ENCODE results near the gene CD163L1. TPM values are rescaled to one million over a fixed set of nuclear protein-coding genes. Genes with fewer than 3 reads are reported as not detected.
A peak's percentile ranks its signal among the peaks of the same experiment; 100 is the strongest.

Gene CD163L1
- total and polyA plus RNA-seq, 5 donors from 2014 or later = not detected

DNA sequence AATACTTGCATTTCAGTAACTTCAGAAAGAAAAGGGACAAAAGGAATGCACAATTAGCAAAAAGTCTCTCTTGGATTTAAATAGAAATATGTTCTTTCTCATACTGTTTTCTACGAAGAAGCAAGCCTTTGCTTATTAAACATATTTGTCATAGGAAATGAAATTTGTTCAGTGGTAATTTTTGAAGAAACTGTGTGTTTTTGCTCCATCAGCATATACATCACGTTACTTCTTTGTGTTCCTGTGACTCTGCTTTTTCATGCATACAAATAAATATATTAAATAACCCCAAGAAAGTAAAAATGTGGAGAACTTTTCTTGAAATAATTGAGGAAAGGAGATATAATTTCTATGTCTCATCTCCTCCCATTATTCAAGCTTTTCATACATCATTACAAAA is 39.7 kb downstream of the CD163L1 start:
- Mint-ChIP-seq H3K27me3 (peaks cover 10% of the 10 kb centered on the region), H3K4me3 (no peak overlapping the region), H3K36me3 (no peaks in the 10 kb centered on the region), H3K27ac (no peak overlapping the region), H3K4me1 (no peaks in the 10 kb centered on the region), H3K9me3 (no peaks in the 10 kb centered on the region)
- ATAC-seq (ENCODE audit: low read depth in 2 of 2) (no peak), DNase-seq (no peak)
- Histone ChIP-seq H3K36me3 (ENCODE audit: control insufficient read depth, insufficient read depth, low read length) (no peaks in the 10 kb centered on the region), H3K9me3 (ENCODE audit: control insufficient read depth in 2 of 2, low read length in 2 of 2) (no peaks in the 10 kb centered on the region), H3K4me3 (ENCODE audit: low read depth, low read length) (no peak overlapping the region), H3K27ac (ENCODE audit: insufficient read depth, low read length, poor library complexity, severe bottlenecking) (no peak overlapping the region), H3K27me3 (ENCODE audit: control insufficient read depth, insufficient read depth, low read length) (peaks cover 3% of the 10 kb centered on the region), H3K4me1 (ENCODE audit: control insufficient read depth, insufficient read depth, low read length, poor library complexity, severe bottlenecking) (no peaks in the 10 kb centered on the region)

DNA sequence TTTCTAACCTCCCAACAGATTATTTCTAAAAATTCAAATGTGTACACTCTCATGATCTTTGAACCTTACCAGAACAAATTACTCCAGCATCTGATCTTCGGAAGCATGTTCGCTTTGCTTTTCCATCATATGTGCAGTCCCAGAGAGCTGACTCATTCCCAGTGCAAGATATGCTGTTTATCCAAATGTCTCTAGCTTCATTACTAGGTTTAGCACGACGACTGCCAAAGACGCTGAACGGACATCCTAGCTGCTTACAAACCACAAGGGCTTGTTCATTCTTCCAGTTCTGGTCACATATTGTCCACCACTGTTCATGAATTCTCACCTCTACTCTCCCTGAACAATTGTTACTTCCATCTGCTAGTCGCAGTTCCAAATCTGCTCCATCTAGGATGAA is 40.5 kb downstream of the CD163L1 start:
- Mint-ChIP-seq H3K4me3 (no peak overlapping the region), H3K36me3 (no peaks in the 10 kb centered on the region), H3K27me3 (peaks cover 10% of the 10 kb centered on the region), H3K4me1 (no peaks in the 10 kb centered on the region), H3K27ac (no peak overlapping the region), H3K9me3 (peaks cover 0 to 2% (median 0%) of the 10 kb centered on the region in 7 donors)
- Histone ChIP-seq H3K4me3 (ENCODE audit: low read depth, low read length) (no peak overlapping the region), H3K9me3 (ENCODE audit: control insufficient read depth in 2 of 2, low read length in 2 of 2) (no peaks in the 10 kb centered on the region), H3K27ac (ENCODE audit: insufficient read depth, low read length, poor library complexity, severe bottlenecking) (no peak overlapping the region), H3K27me3 (ENCODE audit: control insufficient read depth, insufficient read depth, low read length) (peaks cover 3% of the 10 kb centered on the region), H3K4me1 (ENCODE audit: control insufficient read depth, insufficient read depth, low read length, poor library complexity, severe bottlenecking) (no peaks in the 10 kb centered on the region), H3K36me3 (ENCODE audit: control insufficient read depth, insufficient read depth, low read length) (no peaks in the 10 kb centered on the region)
- ATAC-seq (ENCODE audit: low read depth in 2 of 2) = no peak
- no peak for DNase-seq

DNA sequence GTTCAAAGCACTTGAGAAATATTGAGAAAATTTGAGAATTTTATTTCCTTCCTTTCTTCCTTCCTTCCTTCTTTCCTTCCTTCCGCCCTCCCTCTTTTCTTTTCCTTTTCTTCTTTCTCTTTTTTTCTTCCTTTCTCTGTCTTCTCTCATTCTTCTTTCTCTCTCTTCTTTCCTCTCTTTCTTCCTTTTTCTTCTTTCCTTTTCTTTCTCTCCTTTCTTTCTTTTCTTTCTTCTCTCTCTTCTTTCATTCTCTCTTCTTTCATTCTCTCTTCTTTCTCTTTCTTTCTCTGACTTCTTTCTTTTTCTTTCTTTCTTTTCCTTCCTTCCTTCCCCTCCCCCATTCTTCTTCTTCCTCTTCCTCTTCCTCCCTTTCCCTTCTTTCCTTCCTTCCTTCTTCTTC is 44.9 kb downstream of the CD163L1 start:
- no peak for ATAC-seq (ENCODE audit: low read depth in 2 of 2)
- no peaks in the 10 kb centered on the region for H3K36me3 Mint-ChIP-seq

DNA sequence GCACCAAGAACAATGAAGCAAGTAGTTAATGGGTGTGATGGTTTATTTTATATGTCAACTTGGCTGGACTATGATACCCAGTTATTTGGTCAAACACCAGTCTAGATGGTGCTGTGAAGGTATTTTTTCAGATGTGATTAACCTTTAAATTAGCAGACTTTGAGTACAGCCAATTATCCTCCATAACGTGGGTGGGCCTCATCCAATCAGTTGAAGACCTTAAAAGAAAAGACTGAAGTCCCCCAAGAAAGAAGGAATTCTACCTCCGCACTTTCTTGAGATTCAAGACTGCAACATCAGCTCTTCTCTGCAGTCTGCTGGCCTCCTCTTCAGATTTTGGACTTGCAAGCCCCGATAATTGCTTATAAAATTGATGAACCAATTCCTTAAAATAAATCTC is 47.5 kb downstream of the CD163L1 start:
- Histone ChIP-seq H3K4me1 (ENCODE audit: control insufficient read depth, insufficient read depth, low read length, poor library complexity, severe bottlenecking) (no peaks in the 10 kb centered on the region), H3K27me3 (ENCODE audit: control insufficient read depth, insufficient read depth, low read length) (no peaks in the 10 kb centered on the region), H3K9me3 (ENCODE audit: control insufficient read depth in 2 of 2, low read length in 2 of 2) (no peaks in the 10 kb centered on the region), H3K36me3 (ENCODE audit: control insufficient read depth, insufficient read depth, low read length) (no peaks in the 10 kb centered on the region), H3K4me3 (ENCODE audit: low read depth, low read length) (no peak overlapping the region), H3K27ac (ENCODE audit: insufficient read depth, low read length, poor library complexity, severe bottlenecking) (no peak overlapping the region)
- H3K27me3 Mint-ChIP-seq = no peaks in the 10 kb centered on the region
- peaks cover 0 to 5% (median 3%) of the 10 kb centered on the region in 7 donors for H3K9me3 Mint-ChIP-seq
- H3K27ac Mint-ChIP-seq = no peak overlapping the region
- no peaks in the 10 kb centered on the region for H3K4me1 Mint-ChIP-seq
- no peak overlapping the region for H3K4me3 Mint-ChIP-seq
- ATAC-seq (ENCODE audit: low read depth in 2 of 2) = no peak
- H3K36me3 Mint-ChIP-seq = no peaks in the 10 kb centered on the region
- no peak for DNase-seq

More for the DNA sequence above, 44.9 kb downstream of the CD163L1 start:
- H3K9me3 Mint-ChIP-seq = peaks cover 0 to 4% (median 0%) of the 10 kb centered on the region in 7 donors
- no peaks in the 10 kb centered on the region for H3K4me1 Mint-ChIP-seq
- no peak for DNase-seq
- Histone ChIP-seq H3K4me3 (ENCODE audit: low read depth, low read length) (no peak overlapping the region), H3K27me3 (ENCODE audit: control insufficient read depth, insufficient read depth, low read length) (no peaks in the 10 kb centered on the region), H3K36me3 (ENCODE audit: control insufficient read depth, insufficient read depth, low read length) (no peaks in the 10 kb centered on the region), H3K4me1 (ENCODE audit: control insufficient read depth, insufficient read depth, low read length, poor library complexity, severe bottlenecking) (no peaks in the 10 kb centered on the region), H3K27ac (ENCODE audit: insufficient read depth, low read length, poor library complexity, severe bottlenecking) (no peak overlapping the region), H3K9me3 (ENCODE audit: control insufficient read depth in 2 of 2, low read length in 2 of 2) (no peaks in the 10 kb centered on the region)
- no peak overlapping the region for H3K4me3 Mint-ChIP-seq
- no peak overlapping the region for H3K27ac Mint-ChIP-seq
- no peaks in the 10 kb centered on the region for H3K27me3 Mint-ChIP-seq

DNA sequence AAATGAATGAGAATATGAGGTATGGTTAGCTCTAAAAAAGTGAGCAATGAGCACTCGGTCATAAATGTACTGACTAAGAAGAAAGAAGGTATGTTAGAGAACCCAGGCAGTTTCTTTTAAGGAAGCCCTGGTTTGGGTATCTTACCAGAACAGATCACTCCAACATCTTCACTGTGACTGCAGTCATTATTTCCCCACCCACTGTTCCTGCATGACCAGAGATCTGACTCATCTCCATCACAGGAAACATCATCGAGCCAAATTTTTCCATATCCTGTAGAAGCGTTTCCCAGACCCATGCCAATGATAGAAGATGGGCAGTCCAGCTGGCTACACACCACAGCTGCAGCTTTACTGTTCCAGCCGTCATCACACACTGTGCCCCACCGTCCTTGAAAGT is 48.0 kb downstream of the CD163L1 start:
- no peaks in the 10 kb centered on the region for H3K36me3 Mint-ChIP-seq
- no peaks in the 10 kb centered on the region for H3K9me3 ChIP-seq (ENCODE audit: control insufficient read depth in 2 of 2, low read length in 2 of 2)
- no peaks in the 10 kb centered on the region for H3K27me3 ChIP-seq (ENCODE audit: control insufficient read depth, insufficient read depth, low read length)
- ATAC-seq (ENCODE audit: low read depth in 2 of 2) (no peak), DNase-seq (no peak)
- no peak overlapping the region for H3K4me3 Mint-ChIP-seq
- peak overlapping the region in 1 of 3 donors; percentile 50 for H3K27ac Mint-ChIP-seq
- no peaks in the 10 kb centered on the region for H3K27me3 Mint-ChIP-seq
- no peak overlapping the region for H3K4me3 ChIP-seq (ENCODE audit: low read depth, low read length)
- no peak overlapping the region for H3K27ac ChIP-seq (ENCODE audit: insufficient read depth, low read length, poor library complexity, severe bottlenecking)
- no peaks in the 10 kb centered on the region for H3K36me3 ChIP-seq (ENCODE audit: control insufficient read depth, insufficient read depth, low read length)
- peaks cover 0 to 5% (median 3%) of the 10 kb centered on the region in 7 donors for H3K9me3 Mint-ChIP-seq
- no peaks in the 10 kb centered on the region for H3K4me1 ChIP-seq (ENCODE audit: control insufficient read depth, insufficient read depth, low read length, poor library complexity, severe bottlenecking)
- H3K4me1 Mint-ChIP-seq = no peaks in the 10 kb centered on the region

DNA sequence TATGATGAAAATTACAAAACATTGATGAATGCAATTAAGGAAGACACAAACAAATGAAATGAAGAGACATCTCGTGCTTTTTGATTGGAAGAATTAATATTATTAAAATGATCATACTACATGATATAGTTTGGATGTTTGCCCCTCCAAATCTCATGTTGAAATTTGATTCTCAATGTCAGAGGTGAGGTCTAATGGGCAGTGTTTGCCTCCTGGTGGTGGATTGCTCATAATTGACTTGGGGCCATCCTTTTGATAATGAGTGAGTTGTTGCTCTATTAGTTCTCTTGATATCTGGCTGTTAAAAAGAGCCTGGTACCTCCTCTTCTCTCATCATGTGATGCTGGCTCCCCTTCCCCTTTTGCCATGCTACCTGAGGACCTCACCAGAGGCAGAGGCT is 56.7 kb downstream of the CD163L1 start:
- Histone ChIP-seq H3K27me3 (ENCODE audit: control insufficient read depth, insufficient read depth, low read length) (peaks cover 3% of the 10 kb centered on the region), H3K4me1 (ENCODE audit: control insufficient read depth, insufficient read depth, low read length, poor library complexity, severe bottlenecking) (no peaks in the 10 kb centered on the region), H3K36me3 (ENCODE audit: control insufficient read depth, insufficient read depth, low read length) (no peaks in the 10 kb centered on the region), H3K27ac (ENCODE audit: insufficient read depth, low read length, poor library complexity, severe bottlenecking) (no peak overlapping the region), H3K4me3 (ENCODE audit: low read depth, low read length) (no peak overlapping the region), H3K9me3 (ENCODE audit: control insufficient read depth in 2 of 2, low read length in 2 of 2) (no peaks in the 10 kb centered on the region)
- ATAC-seq (ENCODE audit: low read depth in 2 of 2) (no peak), DNase-seq (no peak)
- Mint-ChIP-seq H3K27me3 (no peaks in the 10 kb centered on the region), H3K27ac (no peak overlapping the region), H3K4me3 (no peak overlapping the region), H3K9me3 (peaks cover 0 to 13% (median 3%) of the 10 kb centered on the region in 7 donors), H3K4me1 (no peaks in the 10 kb centered on the region), H3K36me3 (no peaks in the 10 kb centered on the region)

DNA sequence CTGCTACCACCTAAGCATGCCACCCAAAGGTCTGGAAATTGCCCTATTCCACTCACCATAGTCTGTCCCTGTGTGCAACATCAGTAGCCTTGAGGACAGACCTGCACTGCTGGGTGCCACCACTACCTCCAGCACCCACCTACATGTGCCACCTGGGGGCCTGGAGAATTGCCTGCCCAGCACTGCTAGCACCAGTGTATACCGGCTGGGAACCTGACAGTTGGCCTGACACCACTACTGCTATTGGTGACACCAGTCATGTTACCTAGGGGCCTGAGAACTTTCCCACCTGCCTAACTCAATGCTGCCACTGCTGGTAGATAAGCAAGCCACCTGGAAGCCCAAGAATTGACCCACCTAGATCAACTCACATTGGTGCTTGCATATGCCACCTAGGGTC is 60.8 kb downstream of the CD163L1 start:
- DNase-seq (no peak), ATAC-seq (ENCODE audit: low read depth in 2 of 2) (no peak)
- Mint-ChIP-seq H3K4me1 (no peaks in the 10 kb centered on the region), H3K27me3 (peaks cover 10% of the 10 kb centered on the region), H3K27ac (no peak overlapping the region), H3K9me3 (peaks cover 0 to 13% (median 4%) of the 10 kb centered on the region in 7 donors), H3K36me3 (no peaks in the 10 kb centered on the region), H3K4me3 (no peak overlapping the region)
- H3K4me1 ChIP-seq (ENCODE audit: control insufficient read depth, insufficient read depth, low read length, poor library complexity, severe bottlenecking) = no peaks in the 10 kb centered on the region
- H3K27ac ChIP-seq (ENCODE audit: insufficient read depth, low read length, poor library complexity, severe bottlenecking) = no peak overlapping the region
- H3K36me3 ChIP-seq (ENCODE audit: control insufficient read depth, insufficient read depth, low read length) = no peaks in the 10 kb centered on the region
- peaks cover 6% of the 10 kb centered on the region for H3K27me3 ChIP-seq (ENCODE audit: control insufficient read depth, insufficient read depth, low read length)
- H3K9me3 ChIP-seq (ENCODE audit: control insufficient read depth in 2 of 2, low read length in 2 of 2) = no peaks in the 10 kb centered on the region
- no peak overlapping the region for H3K4me3 ChIP-seq (ENCODE audit: low read depth, low read length)

DNA sequence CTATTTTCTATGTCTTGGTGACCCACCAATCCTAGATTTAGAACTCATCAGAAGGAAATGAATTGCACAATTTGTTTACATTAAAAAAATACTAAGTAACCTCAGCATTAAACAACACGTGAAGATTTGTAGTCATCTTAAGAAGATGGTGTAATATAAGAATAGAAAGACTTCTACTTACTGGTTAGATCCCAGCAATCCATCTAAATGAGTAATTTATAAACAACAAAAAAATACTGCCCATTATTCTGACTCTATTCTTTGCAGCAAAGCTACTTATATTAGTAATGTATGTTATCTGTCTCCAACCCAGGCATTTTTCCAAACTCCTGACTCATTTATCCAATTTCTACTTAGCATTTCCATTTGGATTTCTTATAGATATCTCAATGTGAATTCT is 67.8 kb downstream of the CD163L1 start:
- no peaks in the 10 kb centered on the region for H3K36me3 Mint-ChIP-seq
- DNase-seq (no peak), ATAC-seq (ENCODE audit: low read depth in 2 of 2) (no peak)
- no peaks in the 10 kb centered on the region for H3K4me1 ChIP-seq (ENCODE audit: control insufficient read depth, insufficient read depth, low read length, poor library complexity, severe bottlenecking)
- H3K9me3 Mint-ChIP-seq = peaks cover 0 to 3% (median 0%) of the 10 kb centered on the region in 7 donors
- H3K4me3 Mint-ChIP-seq = no peak overlapping the region
- no peak overlapping the region for H3K4me3 ChIP-seq (ENCODE audit: low read depth, low read length)
- H3K27me3 Mint-ChIP-seq = peaks cover 7% of the 10 kb centered on the region
- H3K27ac ChIP-seq (ENCODE audit: insufficient read depth, low read length, poor library complexity, severe bottlenecking) = no peak overlapping the region
- H3K36me3 ChIP-seq (ENCODE audit: control insufficient read depth, insufficient read depth, low read length) = no peaks in the 10 kb centered on the region
- no peaks in the 10 kb centered on the region for H3K9me3 ChIP-seq (ENCODE audit: control insufficient read depth in 2 of 2, low read length in 2 of 2)
- H3K4me1 Mint-ChIP-seq = no peaks in the 10 kb centered on the region
- no peak overlapping the region for H3K27ac Mint-ChIP-seq
- H3K27me3 ChIP-seq (ENCODE audit: control insufficient read depth, insufficient read depth, low read length) = peaks cover 6% of the 10 kb centered on the region
